Kidney (tissue), 14 donors: Measurements from ENCODE around the gene TMSB15B. TPM values are rescaled to one million over a fixed set of nuclear protein-coding genes. Genes with fewer than 3 reads are reported as not detected.
"Not testable (repeated sequence)": the region's sequence is repeated elsewhere in the genome, so short reads cannot be mapped to it uniquely, and the experiment has no call there.

ENCODE experiments used
- DNase-seq, 5 donors: peaks; one replicate each; pipeline ENCODE4 v3.0.0-alpha.2; 2013 to 2020
- FAIRE-seq: peaks from 2 replicates; lab custom pipeline; 2012; peaks lifted over from hg19 to GRCh38; lab: Jason Lieb, UNC
- H3K27ac ChIP-seq, 2 donors: one replicate each; pipeline ENCODE4 v1.7.0; 2013; ENCODE audit warnings: low read depth in 2 of 2, low read length in 2 of 2, inconsistent platforms in 1 of 2
- H3K27me3 ChIP-seq: one replicate; pipeline ENCODE4 v1.7.1; 2013; ENCODE audit warnings: low read length, inconsistent platforms; ENCODE audit not compliant: control insufficient read depth, insufficient read depth
- H3K36me3 ChIP-seq, 3 donors: one replicate each; pipeline versions ENCODE4 v1.7.0 to v1.7.1; 2013; ENCODE audit warnings: low read length in 3 of 3, control low read depth in 1 of 3, inconsistent platforms in 1 of 3; ENCODE audit not compliant: insufficient read depth in 3 of 3, control insufficient read depth in 2 of 3
- H3K4me1 ChIP-seq, 3 donors: one replicate each; pipeline versions ENCODE4 v1.7.0 to v1.7.1; 2013; ENCODE audit warnings: low read length in 3 of 3, inconsistent platforms in 1 of 3, low read depth in 1 of 3; ENCODE audit not compliant: control insufficient read depth in 2 of 3, insufficient read depth in 2 of 3
- H3K4me3 ChIP-seq, 3 donors: one replicate each; pipeline versions ENCODE4 v1.7.0 to v1.8.1; 2013; ENCODE audit warnings: low read length in 3 of 3, control low read depth in 1 of 3, inconsistent platforms in 1 of 3
- H3K9ac ChIP-seq, 3 donors: one replicate each; pipeline versions ENCODE4 v1.7.0 to v1.7.1; 2013; ENCODE audit warnings: low read length in 3 of 3, control low read depth in 1 of 3, inconsistent platforms in 1 of 3
- H3K9me3 ChIP-seq, 3 donors: one replicate each; pipeline versions ENCODE4 v1.7.0 to v1.7.1; 2013; ENCODE audit warnings: low read length in 3 of 3, control low read depth in 1 of 3, inconsistent platforms in 1 of 3; ENCODE audit not compliant: control insufficient read depth in 2 of 3, insufficient read depth in 1 of 3
- intact Hi-C: fragments of 100-400 bp; cut with DNase I; formaldehyde crosslinking; loops from one replicate; pipeline ENCODE4 v1.11.1; 2022
- polyA plus RNA-seq: library from polyadenylated mRNA; stranded (reverse); fragments of 350-450 nt; fragmentation: Illumina TruSeq; extraction: RNeasy Lipid Tissue Mini Kit (QIAGEN cat#74804); gene quantifications from one replicate; pipeline ENCODE4 v1.2.3, GENCODE V29; 2014; ENCODE audit warnings: low read depth, low replicate concordance; ENCODE audit not compliant: insufficient read depth
- total RNA-seq: library from RNA; stranded (reverse); fragmentation: NEBNext Ultra II Directional; extraction: Animal tissue kit (Norgen Biotek cat#: 25700); gene quantifications from one replicate; pipeline ENCODE4 v1.2.1, GENCODE V29; 2021
- TF ChIP-seq, protein P1 (sequence below): IDR thresholded peaks from 3 replicates; pipeline ENCODE4 v1.5.1; 2012; ENCODE audit warnings: mild to moderate bottlenecking, moderate library complexity, borderline replicate concordance; ENCODE audit not compliant: insufficient read depth; ENCODE audit errors: extremely low read depth
- donor health status: control.
- donor health status: control.
- donor health status: control.
- donor health status: control.
- donor health status: control.
- donor health status: DM: yes; HTN: yes; CAD: no.
- donor health status: Normal renal cell carcinoma (clear cell type).

TMSB15B gene
- total and polyA plus RNA-seq, 2 donors from 2014 or later: 1.7 to 2.0 TPM

- intact Hi-C loops: no loop called here
- Histone ChIP-seq H3K4me3 (no peak overlapping the region), H3K9ac (no peak overlapping the region), H3K4me1 (no peaks in the 10 kb centered on the region), H3K27ac (no peak overlapping the region), H3K27me3 (no peaks in the 10 kb centered on the region), H3K9me3 (no peaks in the 10 kb centered on the region), H3K36me3 (no peaks in the 10 kb centered on the region)
- no peak for DNase-seq
- FAIRE-seq: no peak
- TF ChIP-seq, protein P1, sequence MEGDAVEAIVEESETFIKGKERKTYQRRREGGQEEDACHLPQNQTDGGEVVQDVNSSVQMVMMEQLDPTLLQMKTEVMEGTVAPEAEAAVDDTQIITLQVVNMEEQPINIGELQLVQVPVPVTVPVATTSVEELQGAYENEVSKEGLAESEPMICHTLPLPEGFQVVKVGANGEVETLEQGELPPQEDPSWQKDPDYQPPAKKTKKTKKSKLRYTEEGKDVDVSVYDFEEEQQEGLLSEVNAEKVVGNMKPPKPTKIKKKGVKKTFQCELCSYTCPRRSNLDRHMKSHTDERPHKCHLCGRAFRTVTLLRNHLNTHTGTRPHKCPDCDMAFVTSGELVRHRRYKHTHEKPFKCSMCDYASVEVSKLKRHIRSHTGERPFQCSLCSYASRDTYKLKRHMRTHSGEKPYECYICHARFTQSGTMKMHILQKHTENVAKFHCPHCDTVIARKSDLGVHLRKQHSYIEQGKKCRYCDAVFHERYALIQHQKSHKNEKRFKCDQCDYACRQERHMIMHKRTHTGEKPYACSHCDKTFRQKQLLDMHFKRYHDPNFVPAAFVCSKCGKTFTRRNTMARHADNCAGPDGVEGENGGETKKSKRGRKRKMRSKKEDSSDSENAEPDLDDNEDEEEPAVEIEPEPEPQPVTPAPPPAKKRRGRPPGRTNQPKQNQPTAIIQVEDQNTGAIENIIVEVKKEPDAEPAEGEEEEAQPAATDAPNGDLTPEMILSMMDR: no peak
These were observed 12.9 kb upstream of the TMSB15B start for GRCh38 chrX:103949506-103949905.

- Histone ChIP-seq H3K4me3 (no peak overlapping the region), H3K9ac (no peak overlapping the region), H3K27me3 (no peaks in the 10 kb centered on the region), H3K9me3 (no peaks in the 10 kb centered on the region), H3K36me3 (no peaks in the 10 kb centered on the region), H3K27ac (no peak overlapping the region), H3K4me1 (no peaks in the 10 kb centered on the region)
- TF ChIP-seq, protein P1: no peak
- FAIRE-seq (no peak), DNase-seq (peak in 1 of 5 donors; percentile 50)
- intact Hi-C loops: no loop called here
These were observed 9.1 kb upstream of the TMSB15B start for GRCh38 chrX:103953353-103953752.

DNA sequence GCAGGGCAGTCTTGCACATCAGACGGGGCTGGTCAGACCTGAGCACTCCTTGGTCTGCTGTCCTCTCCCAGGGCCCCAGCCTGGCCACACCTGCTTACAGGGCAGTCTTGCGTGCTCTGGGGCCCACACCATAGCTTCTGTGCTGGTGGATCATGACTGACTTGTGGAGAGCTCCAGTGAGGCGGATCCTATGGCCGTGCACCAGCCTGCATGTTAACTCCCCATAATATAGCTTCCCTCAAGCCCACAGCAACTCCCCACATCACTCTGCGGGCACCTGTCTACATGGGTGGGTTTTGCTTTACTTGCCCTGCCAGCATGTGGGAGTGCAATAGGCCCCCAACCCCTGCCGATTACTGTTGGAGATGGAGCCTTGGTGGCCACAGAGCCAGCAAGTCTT is 8.2 kb upstream of the TMSB15B start:
- H3K27ac ChIP-seq: no peak overlapping the region
- FAIRE-seq: no peak
- no peak overlapping the region for H3K4me3 ChIP-seq
- no peaks in the 10 kb centered on the region for H3K27me3 ChIP-seq
- H3K9me3 ChIP-seq: no peaks in the 10 kb centered on the region
- DNase-seq: peak in 1 of 5 donors; percentile 34
- intact Hi-C loops: no loop called here
- no peaks in the 10 kb centered on the region for H3K36me3 ChIP-seq
- TF ChIP-seq, protein P1: no peak
- H3K9ac ChIP-seq: no peak overlapping the region
- no peaks in the 10 kb centered on the region for H3K4me1 ChIP-seq

- DNase-seq, H3K27me3 ChIP-seq, H3K27ac ChIP-seq, H3K9me3 ChIP-seq, H3K4me1 ChIP-seq, H3K4me3 ChIP-seq, H3K9ac ChIP-seq, H3K36me3 ChIP-seq, intact Hi-C loops, FAIRE-seq: not testable (repeated sequence)
These were observed 1.8 kb upstream of the TMSB15B start for GRCh38 chrX:103960599-103960998.

DNA sequence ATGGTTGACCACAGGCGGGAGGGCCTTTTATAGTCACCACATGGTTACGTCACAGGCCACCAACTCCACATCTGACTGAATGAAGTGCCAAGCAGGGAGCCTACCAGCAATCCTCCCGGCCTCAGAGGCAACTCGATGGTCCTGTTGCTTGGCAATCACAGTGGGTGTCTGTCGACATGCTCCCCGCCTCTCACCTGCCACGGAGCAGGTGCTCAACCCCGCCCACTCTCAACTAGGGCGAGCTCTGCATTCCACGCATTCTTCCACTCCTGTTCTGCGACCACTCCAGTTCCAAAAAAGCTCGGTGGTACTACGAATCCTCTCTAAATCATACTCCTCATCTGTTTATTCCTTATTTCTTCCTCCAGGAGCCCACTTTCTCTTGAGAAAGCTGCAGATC is 21.1 kb downstream of the TMSB15B start:
- intact Hi-C loops, H3K27ac ChIP-seq, DNase-seq, H3K4me3 ChIP-seq, H3K9me3 ChIP-seq, H3K4me1 ChIP-seq, H3K36me3 ChIP-seq, FAIRE-seq, H3K9ac ChIP-seq, H3K27me3 ChIP-seq: not testable (repeated sequence)
